Activated T-cell treated with anti-CD3 and anti-CD28 coated beads for 48 hours (primary cell): ENCODE data around the gene TSHZ2.

Experiments
- DNase-seq: peaks from one replicate; pipeline ENCODE4 v3.0.0-alpha.2; 2020; ENCODE audit warnings: low read depth

The TSHZ2 gene

DNA sequence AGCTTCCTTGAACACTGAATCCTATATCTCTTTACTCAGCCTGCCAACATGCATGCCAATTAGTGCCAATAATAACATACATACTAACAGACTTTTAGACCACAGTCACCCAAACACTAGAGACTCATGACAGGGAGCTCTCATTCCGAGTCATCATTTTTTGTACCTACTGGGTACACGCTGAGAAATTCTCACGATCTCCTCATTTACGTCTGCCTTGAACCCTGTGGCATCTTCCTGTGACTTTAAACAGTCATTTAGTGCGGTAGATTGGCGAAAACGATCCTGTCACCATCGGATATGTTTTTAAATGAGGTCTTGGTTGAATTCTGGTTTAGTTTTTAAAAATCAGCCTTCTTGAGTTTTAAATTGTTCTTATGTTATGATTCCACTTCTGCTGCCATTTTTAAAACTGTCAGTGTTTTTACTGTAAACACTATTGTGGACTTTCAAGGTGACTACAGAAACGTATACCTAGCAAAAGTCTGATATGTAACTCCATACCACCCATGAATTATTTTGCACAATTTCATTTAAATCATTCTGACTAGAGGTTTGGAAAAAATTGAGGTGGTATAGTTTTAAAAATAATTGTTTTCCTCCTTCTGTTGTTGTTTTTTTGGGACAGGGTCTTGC, 275.4 kb downstream of the TSHZ2 start:
- DNase-seq: no peak

- no peak for DNase-seq
These were observed 278.3 kb downstream of the TSHZ2 start for GRCh38 chr20:53250456-53250855.

DNA sequence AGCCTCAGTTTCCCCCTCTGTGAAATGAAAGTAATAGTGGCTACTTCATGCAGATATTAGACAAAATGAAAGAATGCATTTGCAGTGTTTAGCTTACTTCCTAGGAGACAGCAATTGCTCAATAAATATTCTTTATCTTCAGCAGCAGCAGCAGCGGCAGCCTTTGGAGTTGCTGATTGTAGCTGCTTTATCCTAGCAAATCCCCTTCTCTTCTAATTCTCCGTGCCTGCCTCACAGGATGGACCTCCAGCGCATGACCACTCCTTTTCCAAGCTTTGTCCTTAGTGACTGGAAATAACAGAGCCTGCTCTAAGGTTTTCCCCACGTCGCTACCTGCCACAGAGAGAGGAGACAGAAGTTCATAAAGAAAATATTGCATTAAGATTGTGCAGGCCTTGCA, 279.8 kb downstream of the TSHZ2 start:
- DNase-seq: no peak

GRCh38 chr20:53253668-53254067, 281.5 kb downstream of the TSHZ2 start:
- DNase-seq: no peak

DNA sequence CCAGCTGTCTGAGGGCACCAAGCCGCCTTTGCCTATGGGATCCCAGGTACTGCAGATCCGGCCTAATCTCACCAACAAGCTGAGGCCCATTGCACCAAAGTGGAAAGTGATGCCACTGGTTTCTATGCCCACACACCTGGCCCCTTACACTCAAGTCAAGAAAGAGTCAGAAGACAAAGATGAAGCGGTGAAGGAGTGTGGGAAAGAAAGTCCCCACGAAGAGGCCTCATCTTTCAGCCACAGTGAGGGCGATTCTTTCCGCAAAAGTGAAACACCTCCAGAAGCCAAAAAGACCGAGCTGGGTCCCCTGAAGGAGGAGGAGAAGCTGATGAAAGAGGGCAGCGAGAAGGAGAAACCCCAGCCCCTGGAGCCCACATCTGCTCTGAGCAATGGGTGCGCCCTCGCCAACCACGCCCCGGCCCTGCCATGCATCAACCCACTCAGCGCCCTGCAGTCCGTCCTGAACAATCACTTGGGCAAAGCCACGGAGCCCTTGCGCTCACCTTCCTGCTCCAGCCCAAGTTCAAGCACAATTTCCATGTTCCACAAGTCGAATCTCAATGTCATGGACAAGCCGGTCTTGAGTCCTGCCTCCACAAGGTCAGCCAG, 283.0 kb downstream of the TSHZ2 start:
- peak; percentile 23 for DNase-seq

DNA sequence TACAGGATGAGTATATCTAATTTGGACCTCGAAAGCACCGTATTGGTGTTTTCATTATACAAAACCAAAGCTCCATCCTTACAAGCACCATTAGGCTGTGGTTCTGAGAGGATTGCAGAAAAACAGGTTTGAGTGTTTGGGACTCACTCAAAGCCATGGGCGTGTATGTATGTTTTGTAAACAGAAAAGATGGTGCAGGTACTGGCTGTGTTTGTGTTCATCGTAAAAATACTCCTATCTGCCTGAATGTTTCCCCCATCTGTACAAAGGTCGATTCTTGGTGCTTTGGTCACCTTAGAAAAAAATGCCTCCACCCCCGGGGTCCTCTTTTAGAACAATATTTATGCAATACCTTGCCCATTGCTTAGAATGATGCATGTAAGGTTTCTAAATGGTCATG, 286.6 kb downstream of the TSHZ2 start:
- DNase-seq: no peak

DNA sequence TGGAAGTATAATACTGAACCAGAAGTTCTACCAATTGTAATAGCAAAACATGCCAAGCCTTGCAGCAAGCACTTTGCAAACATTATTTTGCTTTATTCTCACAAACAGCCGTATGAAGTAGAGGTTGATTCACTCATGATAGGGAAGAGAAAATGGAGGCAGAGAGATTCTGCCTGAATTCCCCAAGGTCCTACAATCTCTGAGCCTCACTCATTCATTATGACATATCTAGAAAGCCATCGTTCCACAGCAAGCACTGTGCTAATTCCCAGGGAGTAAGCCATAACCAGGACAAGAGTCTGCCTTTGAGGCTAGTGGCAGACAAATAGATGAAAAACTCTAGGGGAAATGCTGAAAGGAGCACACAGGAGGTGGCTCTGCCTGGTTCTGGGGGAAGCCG, 288.0 kb downstream of the TSHZ2 start:
- no peak for DNase-seq

GRCh38 chr20:53260591-53260990, 288.4 kb downstream of the TSHZ2 start:
- no peak for DNase-seq

DNA sequence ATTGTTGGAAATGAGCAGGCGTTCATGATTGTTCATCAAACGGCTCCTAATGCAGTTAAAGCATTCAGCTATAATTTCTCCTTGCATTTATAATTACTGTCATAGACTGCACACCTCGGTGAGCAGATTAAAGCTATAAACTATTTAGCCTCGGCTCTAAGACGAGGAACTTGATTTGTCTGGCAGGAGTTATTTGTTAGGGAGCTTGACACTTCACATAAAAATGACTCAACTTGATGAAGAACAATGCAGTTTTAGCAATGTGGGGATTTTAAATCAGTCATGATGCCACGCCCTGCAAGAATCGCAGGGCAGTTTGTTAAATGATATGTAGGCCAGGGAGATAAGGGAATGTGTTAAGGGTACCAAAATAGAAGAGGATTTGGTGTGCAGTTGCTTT, 290.2 kb downstream of the TSHZ2 start:
- DNase-seq: no peak

DNA sequence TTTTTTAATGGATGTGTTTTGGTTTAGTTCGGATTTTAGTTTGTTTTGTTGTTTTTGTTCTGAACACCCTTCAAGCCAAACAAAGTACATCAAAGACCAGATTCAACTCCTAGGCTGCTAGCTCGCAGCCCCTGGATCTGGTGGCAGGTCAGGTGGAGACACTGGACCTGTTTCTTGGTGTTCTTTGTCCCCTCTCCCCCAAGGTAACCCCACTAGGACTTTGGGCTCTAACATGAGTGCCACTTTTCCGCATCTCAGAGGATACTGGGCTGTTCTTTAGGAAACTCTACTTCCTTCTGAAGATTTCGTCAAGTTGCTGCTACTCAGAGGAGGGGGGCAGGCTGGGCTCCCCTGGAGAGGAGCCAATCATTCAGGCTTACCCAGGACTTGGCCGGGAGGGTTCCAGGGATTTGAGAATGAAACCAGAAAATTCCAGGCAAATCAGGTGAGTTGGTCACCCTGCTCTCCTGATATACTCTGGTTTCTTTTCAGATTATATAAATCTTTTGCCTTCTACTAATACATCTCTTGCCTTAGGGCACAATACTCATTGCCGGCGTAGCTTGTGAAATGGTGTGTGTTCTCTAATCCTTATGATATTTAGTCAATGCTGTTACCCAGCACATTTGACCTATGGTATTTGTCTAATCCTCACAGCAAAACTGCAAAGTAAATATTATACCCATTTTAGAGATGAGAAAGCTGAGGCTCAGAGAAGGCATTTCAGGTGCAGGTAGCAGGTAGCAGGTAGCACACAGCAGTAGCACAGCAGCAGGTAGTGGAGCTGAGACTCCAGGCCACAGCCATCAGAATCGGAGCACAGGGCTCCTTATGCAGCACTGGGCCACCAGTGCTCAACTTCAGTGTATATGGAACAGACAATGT, 291.6 kb downstream of the TSHZ2 start:
- no peak for DNase-seq

- DNase-seq: no peak
These were observed 292.4 kb downstream of the TSHZ2 start for GRCh38 chr20:53264604-53265003.

DNA sequence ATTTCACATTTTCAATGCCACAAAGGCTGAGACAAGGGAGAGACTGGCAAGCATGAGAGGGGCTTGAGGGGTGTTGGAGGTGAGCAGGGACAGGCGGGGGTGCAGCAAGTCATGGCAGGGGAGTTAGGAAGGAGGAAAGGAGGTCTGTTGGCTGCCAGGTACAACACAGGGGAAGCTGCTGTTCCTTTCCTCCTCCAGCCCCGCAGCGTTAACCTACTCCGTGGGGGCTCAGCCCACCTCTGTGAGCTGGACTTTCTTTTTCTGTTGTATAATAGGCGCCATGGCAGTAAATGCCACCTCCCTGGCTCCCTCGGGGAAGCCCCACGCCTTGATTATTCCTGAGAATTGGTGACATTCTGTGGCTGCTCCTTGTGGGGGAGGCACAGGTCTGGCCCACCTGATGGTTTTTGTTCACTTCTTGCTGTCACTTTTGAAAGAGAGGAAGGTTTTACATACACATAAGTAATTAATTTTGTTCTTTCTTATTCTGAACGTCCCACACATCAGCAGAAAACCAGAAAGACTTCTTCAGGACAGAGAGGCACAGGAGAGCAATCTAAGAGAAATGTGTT, 293.2 kb downstream of the TSHZ2 start:
- DNase-seq: no peak

DNA sequence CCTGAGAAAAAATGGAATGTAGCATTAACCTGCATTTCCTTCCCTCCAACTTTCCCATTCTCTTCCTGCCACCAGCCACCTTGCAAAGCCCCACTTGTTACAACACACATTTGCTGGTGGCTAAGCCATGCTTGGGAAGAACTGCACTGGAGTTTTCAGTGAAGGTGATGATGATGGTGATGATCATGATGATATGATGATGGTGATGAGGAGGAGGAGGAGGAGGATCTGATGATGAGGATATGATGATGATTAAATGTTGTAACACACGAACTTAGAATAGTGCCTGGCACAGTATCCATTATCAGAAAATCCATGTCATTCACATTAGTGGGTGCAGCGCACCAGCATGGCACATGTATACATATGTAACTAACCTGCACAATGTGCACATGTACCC, 297.2 kb downstream of the TSHZ2 start:
- DNase-seq: no peak

GRCh38 chr20:53270792-53271375, 298.7 kb downstream of the TSHZ2 start:
- DNase-seq: no peak

GRCh38 chr20:53274365-53274764, 302.2 kb downstream of the TSHZ2 start:
- DNase-seq: no peak

- no peak for DNase-seq
These were observed 302.6 kb downstream of the TSHZ2 start for GRCh38 chr20:53274807-53275206.

GRCh38 chr20:53276143-53276542, 304.0 kb downstream of the TSHZ2 start:
- no peak for DNase-seq

- no peak for DNase-seq
These were observed 306.4 kb downstream of the TSHZ2 start for GRCh38 chr20:53278555-53278954.

GRCh38 chr20:53279735-53280134, 307.6 kb downstream of the TSHZ2 start:
- DNase-seq: no peak

DNA sequence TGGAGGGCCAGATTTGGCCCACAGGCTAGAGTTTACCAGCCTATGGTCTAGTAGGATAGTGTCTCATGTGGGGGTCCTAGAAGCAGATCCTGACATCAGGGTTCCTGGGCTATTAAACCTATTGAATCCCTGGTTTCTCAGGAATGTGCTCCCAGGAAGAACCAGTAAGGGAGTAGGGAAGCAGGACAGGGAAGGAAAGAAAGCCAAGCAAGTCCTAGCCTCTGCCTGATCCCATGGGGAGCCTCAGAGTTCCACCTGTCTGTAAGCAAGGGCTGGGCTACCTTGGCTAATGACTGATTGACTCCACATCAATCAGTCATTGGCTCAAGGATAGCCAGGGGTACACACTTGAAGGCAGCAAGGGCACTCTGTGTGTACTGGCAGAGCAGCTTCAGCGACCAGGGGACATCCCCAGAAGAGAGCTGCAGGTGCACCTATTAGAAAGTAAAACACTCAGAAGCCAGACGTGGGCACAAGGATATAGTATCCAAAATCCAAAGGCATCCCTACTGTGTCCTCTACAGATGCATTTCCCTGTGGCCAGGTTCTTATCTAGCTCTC, 309.5 kb downstream of the TSHZ2 start:
- no peak for DNase-seq

GRCh38 chr20:53282217-53282955, 310.2 kb downstream of the TSHZ2 start:
- DNase-seq: no peak
